ENCODE measurements around the gene KCNQ1. TPM values are rescaled to one million over a fixed set of nuclear protein-coding genes. Genes with fewer than 3 reads are reported as not detected.

The KCNQ1 gene
- total RNA-seq, 1 donor from 2014 or later: 1.6 TPM

- FAIRE-seq: no peak
- no peak overlapping the region for H3K4me3 ChIP-seq (ENCODE audit: low read depth, low read length)
- TF ChIP-seq CTCF (IDR thresholded peaks at IDR 0.05; ENCODE audit: insufficient read depth, low read length, severe bottlenecking): no peak
- no peaks in the 10 kb centered on the region for H3K36me3 ChIP-seq (ENCODE audit: control insufficient read depth, insufficient read depth, low read length)
- DNase-seq (ENCODE audit: low read depth): no peak
- H3K27me3 ChIP-seq (ENCODE audit: control insufficient read depth, insufficient read depth, low read length): peaks cover 8% of the 10 kb centered on the region
Observed at GRCh38 chr11:2792381-2793250, 347.8 kb downstream of the KCNQ1 start.

- Histone ChIP-seq H3K36me3 (ENCODE audit: control insufficient read depth, insufficient read depth, low read length) (no peaks in the 10 kb centered on the region), H3K27me3 (ENCODE audit: control insufficient read depth, insufficient read depth, low read length) (peaks cover 8% of the 10 kb centered on the region), H3K4me3 (ENCODE audit: low read depth, low read length) (no peak overlapping the region)
- no peak for TF ChIP-seq CTCF (IDR thresholded peaks at IDR 0.05; ENCODE audit: insufficient read depth, low read length, severe bottlenecking)
- DNase-seq (ENCODE audit: low read depth): no peak
- FAIRE-seq: no peak
Observed at GRCh38 chr11:2793701-2794045, 348.9 kb downstream of the KCNQ1 start.

GRCh38 chr11:2794046-2794967, 349.5 kb downstream of the KCNQ1 start:
- FAIRE-seq (no peak), DNase-seq (ENCODE audit: low read depth) (no peak)
- Histone ChIP-seq H3K4me3 (ENCODE audit: low read depth, low read length) (no peak overlapping the region), H3K36me3 (ENCODE audit: control insufficient read depth, insufficient read depth, low read length) (no peaks in the 10 kb centered on the region), H3K27me3 (ENCODE audit: control insufficient read depth, insufficient read depth, low read length) (peaks cover 8% of the 10 kb centered on the region)
- TF ChIP-seq CTCF (IDR thresholded peaks at IDR 0.05; ENCODE audit: insufficient read depth, low read length, severe bottlenecking): no peak

- Histone ChIP-seq H3K36me3 (ENCODE audit: control insufficient read depth, insufficient read depth, low read length) (no peaks in the 10 kb centered on the region), H3K27me3 (ENCODE audit: control insufficient read depth, insufficient read depth, low read length) (peaks cover 8% of the 10 kb centered on the region), H3K4me3 (ENCODE audit: low read depth, low read length) (no peak overlapping the region)
- DNase-seq (ENCODE audit: low read depth): no peak
- no peak for FAIRE-seq
- TF ChIP-seq CTCF (IDR thresholded peaks at IDR 0.05; ENCODE audit: insufficient read depth, low read length, severe bottlenecking): no peak
Observed at GRCh38 chr11:2794968-2795322, 350.1 kb downstream of the KCNQ1 start.

DNA sequence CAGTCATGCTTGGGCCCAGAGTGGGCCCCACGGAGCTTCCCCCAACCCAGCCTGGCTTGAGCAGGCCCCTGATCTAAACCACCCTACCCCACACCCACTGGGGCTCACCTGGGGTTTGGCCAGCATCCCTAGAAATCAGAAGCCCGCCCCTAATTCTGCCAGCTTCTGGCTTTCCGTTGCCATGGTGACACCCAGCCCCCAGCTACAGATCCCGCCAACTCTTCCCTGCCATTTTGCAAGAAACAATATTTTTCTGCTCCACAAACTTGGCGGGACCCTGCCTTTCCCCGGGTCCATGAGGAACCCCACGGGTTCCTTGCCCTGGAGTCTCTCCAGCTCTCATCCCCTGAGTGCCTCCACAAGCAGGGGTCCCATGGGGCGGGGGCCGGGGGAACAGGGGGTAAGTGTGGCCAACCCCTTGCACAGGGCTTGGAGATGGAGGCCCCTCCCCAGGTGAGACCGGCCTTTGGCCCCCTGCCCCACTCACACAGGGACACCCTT, 350.7 kb downstream of the KCNQ1 start:
- DNase-seq (ENCODE audit: low read depth) (no peak), FAIRE-seq (no peak)
- Histone ChIP-seq H3K36me3 (ENCODE audit: control insufficient read depth, insufficient read depth, low read length) (no peaks in the 10 kb centered on the region), H3K27me3 (ENCODE audit: control insufficient read depth, insufficient read depth, low read length) (peaks cover 8% of the 10 kb centered on the region), H3K4me3 (ENCODE audit: low read depth, low read length) (no peak overlapping the region)
- no peak for TF ChIP-seq CTCF (IDR thresholded peaks at IDR 0.05; ENCODE audit: insufficient read depth, low read length, severe bottlenecking)

All from bronchial epithelial cell (primary cell).